Activated naive CD8-positive, alpha-beta T cell treated with anti-CD3 and anti-CD28 coated beads, Interleukin-2, amount 50 U/mL, for 16 hours (primary cell): ENCODE data around the gene STPG3.

Experiments used
- DNase-seq: peaks from one replicate; pipeline ENCODE4 v3.0.0-alpha.2; 2020; ENCODE audit warnings: low read depth, low spot score

The STPG3 gene

DNA sequence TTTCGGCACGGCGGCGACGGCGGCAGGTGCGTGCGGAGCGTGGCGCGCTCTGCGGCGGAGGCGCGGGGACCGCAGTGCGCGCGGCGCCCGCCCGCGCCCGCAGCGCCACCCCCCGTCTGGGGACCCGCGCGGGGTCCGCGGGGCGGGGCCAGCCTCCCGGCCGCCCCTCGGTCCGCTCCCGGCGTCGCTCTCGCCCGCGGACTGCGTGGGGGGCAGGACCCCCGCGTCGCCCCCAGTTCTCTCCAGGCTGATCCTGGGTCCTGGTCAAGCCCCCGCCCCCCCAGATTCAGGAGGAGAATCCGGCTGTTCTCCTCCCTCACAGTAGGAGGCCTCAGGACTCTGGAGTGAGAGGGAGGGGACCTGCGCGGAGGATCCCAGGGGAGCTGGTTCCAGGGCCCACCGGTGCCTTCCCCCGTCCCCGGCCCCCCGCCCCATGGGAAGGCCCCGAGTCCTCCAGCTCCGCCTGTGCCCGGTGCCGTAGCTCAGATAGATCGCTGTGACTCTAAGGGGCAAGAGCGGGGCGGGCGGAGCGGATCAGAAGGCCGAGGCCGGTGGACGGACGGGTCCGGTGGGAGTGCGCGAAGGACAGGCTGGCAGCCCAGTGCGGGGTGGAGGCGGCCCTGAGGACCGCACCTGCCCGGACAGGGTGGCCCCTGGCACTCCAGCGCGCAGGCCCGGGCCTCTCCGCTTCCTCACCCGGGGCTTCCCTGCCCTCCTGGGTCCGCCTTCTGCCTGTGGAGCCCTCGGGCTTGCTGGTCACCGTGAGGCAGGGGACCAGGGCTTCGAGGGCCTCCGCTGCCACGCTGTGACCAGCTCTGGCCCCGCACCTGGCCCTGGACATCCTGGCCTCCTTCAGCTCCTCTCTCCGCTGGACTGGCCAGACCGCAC lies 28.7 kb upstream of the STPG3 start, which contains the start of gene RNF208:
RNF208 (minus strand) TSS at position 51 of the 888 bp plus-strand sequence. CDS start 1,028 bp downstream, outside the sequence.
- no peak for DNase-seq

DNA sequence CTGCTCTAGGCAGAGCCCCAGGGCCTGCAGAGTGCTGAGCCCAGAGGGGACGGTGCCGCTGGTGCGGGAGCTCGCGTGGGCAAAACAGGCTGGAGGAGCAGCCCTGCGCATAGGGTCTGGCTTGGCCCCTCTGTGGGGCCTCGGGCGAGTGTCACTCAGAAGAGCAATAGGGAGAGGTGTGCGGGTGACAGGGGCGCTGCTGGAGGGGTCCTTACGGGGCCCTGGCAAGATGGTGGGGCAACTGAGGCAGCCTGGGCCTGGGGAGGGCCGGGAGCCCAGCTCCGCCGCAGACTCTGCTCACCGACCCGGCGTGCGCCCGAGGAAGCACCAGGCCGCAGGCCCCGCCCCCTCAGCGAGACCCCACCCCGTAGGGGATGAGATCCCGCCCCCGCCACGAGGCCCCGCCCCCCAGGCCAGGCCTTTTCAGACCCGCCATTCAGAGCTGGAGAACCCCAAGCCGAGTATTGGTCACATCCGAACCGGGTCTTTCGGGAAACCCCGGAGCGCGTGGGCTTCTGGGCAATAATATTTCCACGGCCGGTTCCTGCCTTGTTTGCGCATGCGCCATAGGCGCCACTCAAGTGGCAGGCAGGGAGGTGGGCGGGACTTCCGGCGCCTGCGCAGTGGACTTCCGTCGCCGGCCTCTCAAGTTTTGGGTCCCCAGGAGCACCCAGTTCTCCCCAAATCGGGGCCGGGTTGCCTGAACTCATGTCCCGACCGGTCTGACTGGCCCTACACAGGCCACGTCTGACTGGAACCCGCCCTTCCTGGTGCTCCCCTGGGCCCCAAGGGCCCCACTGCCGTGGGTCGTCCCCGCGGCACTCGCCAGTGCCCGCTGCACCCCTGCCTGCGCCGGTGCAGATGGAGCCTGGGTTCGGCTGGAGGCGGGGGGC lies 27.8 kb upstream of the STPG3 start:
- DNase-seq: peak; percentile 96

- DNase-seq: no peak
Observed at GRCh38 chr9:137224830-137225694, 26.0 kb upstream of the STPG3 start, which contains the start of gene CYSRT1. CYSRT1 (plus strand) TSS chr9:137225174; CDS start chr9:137225622, 448 bp downstream.

GRCh38 chr9:137225699-137226331 lies 25.3 kb upstream of the STPG3 start:
- no peak for DNase-seq

DNA sequence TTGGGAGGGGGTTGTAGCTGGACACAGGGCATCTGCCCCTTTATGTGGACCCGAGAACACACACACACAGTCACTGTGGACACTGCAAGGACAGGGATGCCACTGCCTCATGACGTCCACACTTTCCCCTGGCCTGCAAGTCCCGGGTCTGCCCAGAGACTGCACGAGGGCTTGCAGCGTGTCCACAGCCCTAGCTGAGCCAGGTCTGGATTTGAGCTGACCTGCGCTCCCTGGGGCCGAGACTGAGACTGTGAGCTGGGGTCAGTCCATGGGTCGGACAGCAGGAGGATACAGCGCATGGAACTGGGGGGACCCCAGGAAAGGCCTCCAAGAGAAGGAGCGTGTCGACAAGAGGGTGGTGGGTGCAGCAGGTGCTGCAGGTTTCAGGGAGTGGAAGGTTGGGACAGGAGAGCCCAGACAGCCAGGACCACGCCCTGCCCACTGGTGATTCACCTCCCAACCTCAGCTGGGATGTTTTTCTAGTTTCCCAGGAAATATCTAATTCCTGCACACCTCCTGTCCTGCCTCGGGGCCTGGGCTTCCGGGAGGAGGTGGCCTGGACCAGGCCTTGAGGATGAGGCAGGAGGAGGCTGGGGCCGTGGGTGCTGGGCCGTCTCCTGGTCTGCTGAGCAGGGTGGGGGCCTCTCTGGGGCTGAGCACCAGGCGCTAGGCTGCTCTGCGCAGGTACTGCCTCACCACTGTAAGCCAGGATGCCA lies 24.6 kb upstream of the STPG3 start:
- DNase-seq: no peak

- peak; percentile 70 for DNase-seq
Observed at GRCh38 chr9:137227054-137227852, 23.8 kb upstream of the STPG3 start, which contains the start of gene RNF224. RNF224 (plus strand) TSS chr9:137227502; CDS start chr9:137228336, 834 bp downstream.

DNA sequence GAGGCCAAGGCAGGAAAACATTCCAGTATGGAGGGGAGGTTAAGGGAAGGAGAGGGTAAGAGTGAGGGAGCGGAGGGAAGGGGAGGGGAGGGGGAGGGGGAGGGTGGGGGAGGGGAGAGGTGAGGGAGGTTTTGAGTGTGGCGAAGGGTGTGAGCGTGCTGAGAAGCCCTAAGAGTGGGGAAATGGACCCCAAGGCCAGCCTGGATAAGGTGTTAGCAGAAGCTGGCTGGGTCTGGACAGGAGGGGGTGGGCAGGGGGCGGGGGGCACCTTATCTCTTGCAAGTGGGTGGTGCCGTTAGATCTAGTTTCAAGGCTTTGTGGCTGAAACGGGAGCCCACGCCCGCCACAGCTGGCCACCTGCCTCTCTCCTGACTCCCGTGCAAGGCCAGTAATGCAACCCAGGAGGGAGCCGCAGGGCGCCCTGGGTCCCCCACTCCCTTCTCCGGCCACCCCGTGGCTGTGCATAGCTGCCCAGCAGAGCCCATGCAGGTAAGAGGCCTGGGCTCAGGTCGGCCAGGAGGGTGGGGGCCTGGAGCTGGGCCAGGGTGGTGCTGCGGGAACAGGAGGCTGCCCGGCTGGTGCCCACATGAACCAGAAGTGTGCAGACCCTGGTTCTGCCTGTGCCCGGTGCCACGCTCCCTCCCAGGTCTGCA lies 23.1 kb upstream of the STPG3 start:
- DNase-seq: no peak

GRCh38 chr9:137228506-137228967 lies 22.5 kb upstream of the STPG3 start:
- DNase-seq: no peak

DNA sequence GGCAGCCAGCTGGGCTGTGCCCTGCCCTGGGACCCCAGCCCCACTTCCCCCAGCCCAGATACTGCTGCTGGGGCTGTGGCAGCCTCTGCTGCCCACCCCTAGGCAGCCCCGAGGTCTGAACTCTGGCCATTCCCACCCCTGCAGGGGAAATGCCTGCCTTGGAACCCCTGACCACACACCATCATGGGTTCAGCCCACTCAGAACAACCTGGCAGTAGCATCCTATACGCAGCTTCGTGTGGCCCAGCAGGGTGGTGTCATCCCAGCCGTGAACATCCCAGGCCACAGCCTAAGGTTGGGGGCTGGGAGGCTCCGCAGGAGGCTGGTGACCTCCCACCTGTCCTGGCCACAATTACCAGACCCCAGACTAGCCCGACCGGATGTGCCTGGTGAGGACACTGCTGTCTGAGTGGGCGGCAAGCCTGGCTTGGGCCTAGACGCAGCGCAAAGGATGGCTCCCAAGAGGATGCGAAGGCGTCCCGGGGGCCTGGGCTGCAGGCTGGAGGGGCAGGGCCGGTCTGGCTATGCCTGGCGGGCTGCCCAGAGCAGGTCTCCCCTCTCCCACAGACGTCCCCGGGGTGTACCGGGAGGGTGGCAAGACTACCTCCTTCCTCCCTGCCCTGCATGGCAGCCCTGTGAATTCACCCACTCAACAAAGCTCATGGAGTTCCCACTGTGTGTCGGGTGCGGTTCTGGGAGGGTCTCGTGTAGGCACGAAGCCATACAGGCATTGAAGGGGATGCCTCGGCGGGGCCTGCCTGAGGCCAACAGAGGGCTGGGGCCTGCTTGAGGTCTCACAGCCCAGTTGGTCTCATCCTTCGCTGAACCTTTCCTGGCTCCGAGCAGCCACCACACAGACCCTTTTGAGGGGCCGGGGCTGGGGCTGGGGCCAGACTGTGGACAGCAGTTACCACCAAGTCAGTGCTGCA lies 21.9 kb upstream of the STPG3 start:
- no peak for DNase-seq

- no peak for DNase-seq
Observed at GRCh38 chr9:137229903-137230704, 21.0 kb upstream of the STPG3 start.

DNA sequence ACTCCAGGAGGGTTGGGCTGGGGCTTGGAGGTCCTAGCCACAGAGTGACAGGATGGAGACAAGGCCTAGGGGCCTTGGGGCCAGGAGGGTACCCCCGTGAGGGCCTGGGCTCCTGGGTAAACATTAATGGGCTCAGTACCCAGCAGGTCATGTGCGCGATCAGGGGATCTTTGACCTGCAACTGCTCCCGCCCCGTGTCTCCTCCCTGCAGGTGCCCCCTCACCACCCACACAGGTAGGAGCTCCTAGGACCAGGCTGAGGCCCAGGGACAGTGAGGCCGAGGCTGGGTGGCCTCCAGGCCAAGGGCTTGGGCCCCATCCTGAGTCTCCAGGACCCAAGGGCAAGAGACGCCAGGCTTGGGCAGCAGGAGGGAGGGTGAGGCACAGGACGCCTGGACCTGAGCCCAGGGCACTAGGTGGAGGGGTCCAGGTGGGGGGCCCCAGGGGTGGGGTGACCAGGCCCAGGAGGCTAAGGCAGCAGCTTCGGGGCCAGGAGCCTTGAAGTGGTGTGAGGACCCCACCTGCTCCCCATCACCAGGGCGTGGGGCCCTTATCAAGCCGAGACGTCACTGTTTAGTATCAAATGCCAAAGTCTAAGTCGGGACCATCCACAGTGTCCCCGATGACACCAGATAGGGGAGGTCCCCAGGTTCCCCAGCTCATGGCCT lies 20.2 kb upstream of the STPG3 start, which contains the start of gene SLC34A3:
SLC34A3 (plus strand) TSS at position 197 of the 667 bp plus-strand sequence. CDS start 802 bp downstream, outside the sequence.
- DNase-seq: no peak

DNA sequence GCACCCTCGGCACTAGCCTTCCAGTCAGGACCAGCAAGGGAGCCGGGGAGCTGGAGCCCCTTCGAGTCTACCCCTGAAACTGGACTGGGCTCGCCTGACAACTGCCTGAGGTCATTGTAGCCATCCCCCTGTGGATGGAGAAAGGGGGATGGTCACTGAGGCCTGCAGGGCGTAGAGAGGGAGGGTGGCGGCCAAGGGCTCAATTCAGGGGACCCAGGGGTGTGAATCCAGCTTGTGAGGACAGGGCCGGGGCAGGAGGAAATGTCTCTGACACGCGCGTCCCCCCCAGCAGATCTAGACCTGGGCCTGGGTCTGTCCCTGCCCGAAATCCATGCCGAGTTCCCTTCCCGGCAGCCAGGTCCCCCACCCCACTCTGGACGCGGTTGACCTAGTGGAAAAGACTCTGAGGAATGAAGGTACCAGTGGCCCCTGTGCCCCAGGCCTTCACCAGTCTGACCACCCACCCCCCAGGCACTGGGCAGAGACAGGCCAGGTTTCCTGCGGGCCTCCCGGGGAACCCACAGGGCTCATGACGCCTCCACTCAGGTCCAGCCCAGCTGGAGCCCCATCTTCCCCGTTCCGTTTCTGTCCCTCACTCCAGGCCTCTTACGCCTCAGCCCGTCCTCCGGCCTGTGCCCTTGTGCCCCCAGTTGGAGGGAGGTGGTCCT lies 19.6 kb upstream of the STPG3 start:
- DNase-seq: no peak

- no peak for DNase-seq
Observed at GRCh38 chr9:137232101-137232500, 19.0 kb upstream of the STPG3 start.

DNA sequence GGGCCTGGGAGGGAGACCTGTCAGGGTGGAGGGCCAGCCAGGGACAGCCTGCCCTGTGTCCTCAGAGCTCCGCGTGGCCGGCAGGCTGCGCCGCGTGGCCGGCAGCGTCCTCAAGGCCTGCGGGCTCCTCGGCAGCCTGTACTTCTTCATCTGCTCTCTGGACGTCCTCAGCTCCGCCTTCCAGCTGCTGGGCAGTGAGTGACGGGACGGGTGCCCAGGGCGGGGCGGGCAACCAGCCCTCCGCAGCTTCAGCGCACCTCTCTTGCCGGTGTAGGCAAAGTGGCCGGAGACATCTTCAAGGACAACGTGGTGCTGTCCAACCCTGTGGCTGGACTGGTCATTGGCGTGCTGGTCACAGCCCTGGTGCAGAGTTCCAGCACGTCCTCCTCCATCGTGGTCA lies 18.6 kb upstream of the STPG3 start:
- DNase-seq: no peak
